NCI-H2107 treated with DMSO at 0.1 percent for 48 hours (cell line): ENCODE data around the gene ZFP91.
"Not testable (repeated sequence)": the region's sequence is repeated elsewhere in the genome, so short reads cannot be mapped to it uniquely, and the experiment has no call there.

ENCODE experiments used
- DNase-seq: peaks from one replicate; lab custom pipeline; 2025; ENCODE audit not compliant: unreplicated experiment; lab: John Stamatoyannopoulos, UW

ZFP91 gene, protein sequence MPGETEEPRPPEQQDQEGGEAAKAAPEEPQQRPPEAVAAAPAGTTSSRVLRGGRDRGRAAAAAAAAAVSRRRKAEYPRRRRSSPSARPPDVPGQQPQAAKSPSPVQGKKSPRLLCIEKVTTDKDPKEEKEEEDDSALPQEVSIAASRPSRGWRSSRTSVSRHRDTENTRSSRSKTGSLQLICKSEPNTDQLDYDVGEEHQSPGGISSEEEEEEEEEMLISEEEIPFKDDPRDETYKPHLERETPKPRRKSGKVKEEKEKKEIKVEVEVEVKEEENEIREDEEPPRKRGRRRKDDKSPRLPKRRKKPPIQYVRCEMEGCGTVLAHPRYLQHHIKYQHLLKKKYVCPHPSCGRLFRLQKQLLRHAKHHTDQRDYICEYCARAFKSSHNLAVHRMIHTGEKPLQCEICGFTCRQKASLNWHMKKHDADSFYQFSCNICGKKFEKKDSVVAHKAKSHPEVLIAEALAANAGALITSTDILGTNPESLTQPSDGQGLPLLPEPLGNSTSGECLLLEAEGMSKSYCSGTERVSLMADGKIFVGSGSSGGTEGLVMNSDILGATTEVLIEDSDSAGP

DNA sequence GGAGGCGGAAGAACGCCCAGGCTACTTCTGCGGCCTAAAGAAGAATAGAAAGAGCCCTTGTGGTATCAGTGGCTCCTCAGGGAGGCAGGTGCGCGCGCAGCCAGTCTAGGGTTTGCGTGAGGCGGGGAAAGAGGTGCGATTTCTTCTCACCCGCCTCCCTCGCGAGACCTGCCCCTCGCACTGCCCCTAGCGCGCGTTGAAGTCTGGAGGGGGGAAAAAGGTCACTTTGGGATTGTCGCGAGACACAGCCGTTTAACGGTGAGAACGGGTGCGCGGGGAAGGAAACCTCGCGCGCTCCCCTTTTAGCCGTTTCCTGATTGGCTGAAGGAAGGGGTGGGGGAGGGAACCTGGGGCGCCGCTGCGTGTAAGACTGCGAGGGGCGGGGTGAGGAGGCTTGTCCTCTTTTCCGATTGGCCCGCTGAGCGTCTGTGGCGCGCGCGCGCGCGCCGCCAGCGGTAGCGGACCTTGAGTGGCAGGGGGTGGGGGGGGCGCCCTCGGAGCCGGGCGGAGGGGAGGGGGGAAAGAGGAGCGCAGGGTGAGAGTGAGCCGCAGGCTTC is at the start of gene ZFP91:
Gene ZFP91 (plus strand): TSS at position 429 of the 557 bp plus-strand sequence. CDS start 219 bp downstream, outside the sequence.
- DNase-seq: peak; percentile 93

DNA sequence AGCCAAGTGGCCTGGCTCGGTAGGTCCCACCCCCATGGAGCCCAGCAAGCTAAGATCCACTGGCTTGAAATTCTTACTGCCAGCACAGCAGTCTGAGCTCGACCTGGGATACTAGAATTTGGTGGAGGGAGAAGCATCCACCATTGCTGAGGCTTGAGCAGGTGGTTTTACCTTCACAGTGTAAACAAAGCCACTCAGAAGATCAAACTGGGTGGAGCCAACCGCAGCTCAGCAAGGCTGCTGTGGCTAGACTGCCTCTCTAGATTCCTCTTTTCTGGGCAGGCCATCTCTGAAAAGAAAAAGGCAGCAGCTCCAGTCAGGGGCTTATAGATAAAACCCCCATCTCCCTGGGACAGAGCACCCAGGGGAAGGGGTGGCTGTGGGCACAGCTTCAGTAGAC is 48.6 kb upstream of the ZFP91 start:
- no peak for DNase-seq

DNA sequence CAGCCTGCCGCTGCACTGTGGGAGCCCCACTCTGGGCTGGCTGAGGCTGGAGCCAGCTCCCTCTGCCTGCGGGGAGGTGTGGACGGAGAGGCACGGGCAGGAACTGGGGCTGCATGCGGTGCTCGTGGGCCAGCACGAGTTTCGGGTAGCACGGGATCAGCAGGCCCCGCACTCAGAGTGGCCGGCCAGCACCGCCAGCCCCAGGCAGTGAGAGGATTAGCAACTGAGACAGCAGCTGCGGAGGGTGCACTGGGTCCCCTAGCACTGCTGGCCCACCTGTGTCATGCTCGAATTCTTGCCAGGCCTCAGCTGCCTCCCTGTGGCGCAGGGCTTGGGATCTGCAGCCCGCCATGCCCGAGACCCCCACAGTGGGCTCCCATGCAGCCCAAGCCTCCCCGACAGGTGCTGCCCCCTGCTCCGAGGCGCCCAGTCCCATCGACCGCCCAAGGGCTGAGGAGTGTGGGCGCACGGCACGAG is 47.0 kb upstream of the ZFP91 start:
- no peak for DNase-seq

DNA sequence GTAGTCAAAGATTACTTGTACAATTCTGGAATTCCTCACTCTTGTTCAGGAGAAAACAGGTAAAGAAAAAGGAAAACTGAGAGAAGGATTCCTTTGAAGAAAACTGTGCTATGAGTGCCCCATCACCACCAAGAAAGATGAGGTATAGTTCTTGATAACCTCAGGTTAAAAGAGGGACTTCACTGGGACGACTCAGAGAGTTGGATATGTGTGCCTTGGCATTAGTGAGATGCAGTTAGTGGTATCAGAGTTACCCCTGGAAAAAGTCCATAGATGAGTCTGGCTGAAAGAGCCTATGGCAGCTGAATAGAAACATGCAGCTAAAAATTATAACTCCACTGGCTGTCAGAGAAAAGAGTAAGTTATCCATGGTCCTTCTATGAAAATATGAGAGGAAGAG is 32.0 kb upstream of the ZFP91 start:
- DNase-seq: no peak

DNA sequence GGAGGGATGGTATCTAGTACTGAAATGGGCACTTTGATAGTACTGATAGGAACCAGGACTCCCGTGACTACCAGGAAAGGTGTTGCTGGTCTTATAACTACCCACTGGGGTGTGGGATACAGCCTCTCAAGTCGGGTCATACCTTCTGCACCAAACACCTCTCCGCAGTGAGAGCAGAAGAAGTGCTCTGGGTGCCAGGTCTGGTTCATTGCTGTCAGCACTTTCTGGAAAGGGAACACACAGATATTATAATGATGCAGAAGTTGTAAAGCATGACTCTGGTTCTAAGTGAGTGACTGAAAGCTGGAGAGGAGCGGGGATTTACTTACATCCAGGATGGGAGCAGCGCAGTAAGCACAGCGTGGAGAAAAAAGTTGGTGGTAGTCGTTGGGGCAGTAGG is 29.2 kb upstream of the ZFP91 start:
- DNase-seq: no peak

DNA sequence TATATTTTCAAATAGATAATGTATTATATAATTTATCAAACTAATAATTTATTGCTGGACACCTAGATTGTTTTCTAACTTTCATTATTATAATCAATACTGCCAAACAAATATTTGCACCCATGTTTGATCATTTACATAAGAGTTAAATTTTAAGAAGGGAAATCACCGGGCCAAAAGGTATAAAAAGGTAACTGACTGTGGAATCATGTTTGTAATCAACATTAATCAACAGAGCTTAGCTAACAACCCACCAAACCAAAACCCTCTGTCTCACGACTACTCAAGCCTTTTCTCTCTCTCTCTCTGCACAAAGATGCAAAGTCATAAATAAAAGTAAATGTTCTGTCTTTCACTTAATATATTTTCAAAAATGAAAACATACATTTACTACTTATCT is 18.0 kb upstream of the ZFP91 start:
- no peak for DNase-seq

DNA sequence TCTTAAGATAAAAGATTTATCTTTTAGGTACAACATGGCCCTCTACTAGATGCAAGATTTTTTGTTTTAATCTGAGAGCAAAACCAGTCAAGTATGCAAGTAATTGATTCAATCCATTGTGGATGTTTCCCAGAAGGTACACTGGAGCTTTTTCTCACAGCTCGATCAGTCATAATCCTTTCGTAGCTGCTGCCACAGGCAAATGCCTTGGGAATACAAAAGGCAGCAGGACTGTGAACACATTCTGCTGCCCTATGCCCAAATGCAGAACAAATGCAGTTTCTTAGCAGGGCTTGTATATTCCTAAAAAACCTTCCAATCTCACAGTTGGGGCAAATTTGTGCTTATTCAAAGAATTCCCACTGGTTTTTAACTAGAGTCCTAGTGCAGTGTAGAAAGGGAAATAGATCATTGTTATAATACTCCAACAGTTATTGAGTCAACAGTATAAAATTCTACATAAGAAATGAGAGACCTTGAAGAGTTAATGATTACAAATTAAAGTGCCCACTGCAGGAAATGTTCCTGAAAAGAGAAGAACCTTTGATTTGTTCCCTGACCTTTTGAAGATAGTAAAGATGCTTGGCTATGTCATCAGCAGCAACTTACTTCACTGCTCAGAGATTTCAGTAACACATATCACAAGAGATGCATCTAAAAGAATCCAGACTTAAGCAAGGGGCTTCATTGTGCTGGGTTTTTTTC is 17.3 kb upstream of the ZFP91 start:
- no peak for DNase-seq

DNA sequence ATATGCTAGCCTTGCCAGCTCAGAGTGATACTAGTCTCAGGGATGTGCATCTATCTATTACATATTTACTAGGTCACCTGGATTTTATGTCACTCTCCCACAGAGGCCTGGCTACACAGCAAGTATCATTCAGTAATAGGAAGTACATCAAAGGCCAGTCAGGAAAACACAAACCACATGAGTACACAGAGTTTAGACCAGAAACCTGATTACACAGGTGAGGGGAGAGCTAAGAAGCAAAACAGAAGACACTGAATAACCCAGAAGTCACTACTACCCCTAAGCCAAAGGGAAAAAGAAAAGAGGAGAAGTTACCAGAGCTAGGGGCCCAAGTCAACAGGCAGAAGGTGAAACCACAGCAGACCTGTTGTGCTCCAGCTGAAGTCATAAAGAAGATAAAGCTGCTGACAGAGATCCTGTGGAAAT is 16.5 kb upstream of the ZFP91 start:
- DNase-seq: no peak

DNA sequence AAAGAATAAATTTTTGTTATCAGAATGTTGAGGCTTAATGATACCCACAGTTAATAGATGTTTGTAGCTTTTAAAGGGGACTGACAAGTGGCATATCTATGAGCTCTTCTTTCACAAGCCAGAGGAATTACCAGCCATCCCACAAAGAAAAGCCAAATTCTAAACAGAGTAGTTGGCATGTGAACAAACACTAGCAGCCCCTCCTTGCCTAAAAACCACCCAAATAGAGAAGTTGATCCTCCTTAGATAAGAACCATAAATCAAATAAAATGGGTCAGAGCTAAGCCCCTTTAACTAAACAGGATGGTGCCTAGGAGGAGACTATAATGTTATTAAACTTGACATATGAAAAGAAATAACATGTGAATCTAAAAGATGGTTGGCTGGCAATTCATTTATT is 14.6 kb upstream of the ZFP91 start:
- no peak for DNase-seq

DNA sequence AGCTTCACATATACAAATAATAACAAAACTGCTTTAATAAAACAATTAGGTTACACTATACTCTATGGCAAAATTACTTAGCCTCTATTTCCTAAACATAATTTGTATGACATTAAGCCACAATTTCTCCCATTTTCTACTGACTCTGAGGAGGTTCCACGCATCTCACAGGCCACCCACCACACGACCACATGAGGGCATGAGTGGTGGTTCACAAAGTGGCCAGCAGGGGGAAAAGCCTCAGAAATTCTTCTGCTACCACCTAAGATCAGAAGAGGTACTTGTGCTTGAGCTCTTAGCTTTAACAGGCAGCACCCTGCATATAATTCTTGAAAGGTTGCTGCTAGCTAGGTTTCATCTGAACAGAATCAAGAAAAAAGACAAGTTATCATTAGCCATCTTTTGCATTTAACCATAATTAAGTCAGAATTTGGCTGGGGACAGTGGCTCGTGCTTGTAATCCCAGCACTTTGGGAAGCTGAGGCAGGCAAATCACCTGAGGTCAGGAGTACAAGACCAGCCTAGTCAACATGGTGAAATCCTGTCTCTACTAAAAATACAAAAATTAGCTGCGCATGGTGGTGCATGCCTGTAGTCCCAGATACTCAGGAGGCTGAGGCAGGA is 10.9 kb upstream of the ZFP91 start:
- peak; percentile 27 for DNase-seq

DNA sequence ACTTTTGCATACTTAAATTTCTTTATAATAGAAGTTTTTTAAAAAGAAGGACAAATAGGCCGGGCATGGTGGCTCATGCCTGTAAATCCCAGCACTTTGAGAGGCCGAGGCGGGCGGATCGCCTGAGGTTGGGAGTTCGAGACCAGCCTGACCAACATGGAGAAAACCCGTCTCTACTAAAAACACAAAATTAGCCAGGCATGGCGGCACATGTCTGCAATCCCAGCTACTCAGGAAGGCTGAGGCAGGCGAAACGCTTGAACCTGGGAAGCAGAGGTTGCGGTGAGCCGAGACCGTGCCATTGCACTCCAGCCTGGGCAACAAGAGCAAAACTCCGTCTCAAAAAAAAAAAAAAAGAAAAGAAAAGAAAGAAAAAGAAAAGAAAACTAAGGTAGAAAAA is 6.0 kb upstream of the ZFP91 start:
- not testable (repeated sequence) for DNase-seq

DNA sequence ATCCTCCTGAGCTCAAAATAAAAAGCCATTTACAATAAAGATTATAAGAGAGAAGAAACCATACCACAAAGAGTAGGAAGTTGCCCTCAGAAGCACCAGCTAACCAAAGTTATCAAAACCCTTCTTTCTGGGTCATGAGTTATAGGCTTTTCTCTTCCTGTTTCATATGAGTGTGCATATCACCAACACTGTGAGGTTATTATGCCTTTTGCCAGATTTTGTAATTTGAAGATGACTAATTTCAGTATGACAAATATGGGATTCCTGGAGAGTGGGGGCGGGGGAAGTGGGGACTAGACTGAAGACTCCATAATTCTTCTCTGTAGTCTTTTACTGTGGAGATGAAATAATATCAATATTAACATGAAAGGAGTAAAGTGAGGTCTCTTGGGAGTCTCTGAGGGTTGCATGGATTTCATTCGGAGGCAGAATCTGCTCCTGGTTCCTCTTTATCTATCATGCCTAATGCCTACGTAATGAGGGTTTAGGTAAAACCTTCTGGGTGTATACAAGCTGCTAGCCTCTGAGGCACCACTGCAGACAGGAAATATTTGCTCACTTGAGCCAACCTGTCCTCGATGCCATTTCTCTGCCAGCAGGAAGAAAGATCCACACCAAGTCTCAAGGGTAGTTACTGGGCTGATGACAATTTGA is 5.3 kb upstream of the ZFP91 start:
- DNase-seq: no peak

DNA sequence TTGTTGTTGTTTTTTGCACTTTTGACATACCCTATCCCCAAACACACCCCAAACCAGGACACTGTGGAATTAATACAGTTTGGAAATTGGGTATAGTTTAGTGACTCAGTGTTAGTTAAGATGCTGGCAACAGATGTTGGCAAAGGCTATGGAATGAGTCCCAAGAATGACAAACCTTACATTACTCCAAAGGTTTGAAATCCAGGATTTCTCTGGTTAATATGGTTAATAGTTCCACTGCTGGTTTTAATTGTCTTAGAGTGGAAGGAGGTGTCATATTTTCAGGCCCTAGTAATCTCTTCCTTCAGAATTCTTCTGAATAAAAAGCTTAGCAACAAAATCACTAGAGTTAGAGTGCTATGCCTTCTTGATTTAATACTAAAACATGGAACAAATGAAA is 4.0 kb upstream of the ZFP91 start:
- DNase-seq: no peak

DNA sequence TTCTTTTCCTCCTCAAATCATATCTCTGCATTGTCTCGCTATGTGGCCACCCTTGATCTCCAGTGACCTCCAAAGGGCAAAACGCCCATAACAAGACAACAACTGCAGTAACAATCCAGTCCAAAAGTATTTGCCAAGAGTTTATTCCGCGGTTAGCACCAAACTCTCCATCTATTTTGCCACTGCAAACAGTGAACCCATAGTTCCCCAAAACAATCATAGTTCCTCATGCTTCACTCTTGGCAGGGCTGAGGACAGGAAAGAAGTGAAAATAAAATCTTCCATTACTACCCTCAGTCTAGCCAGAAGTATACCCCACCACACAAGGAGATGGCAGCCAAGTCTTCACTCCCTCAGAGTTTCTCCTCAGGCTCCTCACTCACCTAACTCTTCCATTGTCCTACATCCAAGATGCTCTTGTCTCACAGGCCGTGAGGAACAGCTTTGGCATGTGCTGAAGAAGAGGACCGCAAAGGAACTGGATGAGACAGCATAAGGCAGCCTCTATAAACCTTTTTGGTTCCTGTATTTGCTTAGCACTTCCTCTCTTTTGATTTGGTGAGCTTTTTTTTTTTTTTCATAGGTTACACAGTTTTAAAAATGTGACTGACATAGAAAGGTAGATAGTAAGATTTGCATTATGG is 3.4 kb upstream of the ZFP91 start, which contains the start of gene LPXN:
Gene LPXN (minus strand): TSS at position 480 of the 644 bp plus-strand sequence. CDS start 84 bp downstream, at position 396.
- DNase-seq: no peak

DNA sequence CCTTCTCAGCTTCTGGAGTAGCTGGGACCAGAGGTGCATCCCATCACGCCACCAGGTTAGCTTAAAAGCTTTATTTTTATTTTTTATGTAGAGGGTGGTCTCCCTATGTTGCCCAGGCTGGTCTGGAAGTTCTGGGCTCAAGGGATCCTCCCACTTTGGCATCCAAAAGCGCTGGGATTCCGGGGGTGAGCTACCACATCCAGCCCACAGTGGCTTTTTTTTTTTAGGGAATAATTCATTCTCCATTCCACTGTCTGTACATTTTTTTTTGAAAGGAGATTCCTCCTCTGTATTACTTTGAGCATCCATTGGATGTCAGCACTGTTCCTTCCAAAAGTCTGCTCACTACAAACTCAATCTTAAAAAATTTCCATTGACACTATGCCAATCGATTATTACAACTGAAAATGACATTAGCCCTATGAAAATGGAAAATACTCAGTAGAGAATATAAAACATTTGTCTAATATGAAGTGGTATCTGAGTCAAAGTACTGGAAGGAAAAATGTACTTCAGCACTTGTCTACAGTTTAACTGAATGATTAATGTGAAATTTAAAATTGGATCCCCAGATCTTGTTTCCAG is 1.9 kb upstream of the ZFP91 start:
- DNase-seq: no peak

DNA sequence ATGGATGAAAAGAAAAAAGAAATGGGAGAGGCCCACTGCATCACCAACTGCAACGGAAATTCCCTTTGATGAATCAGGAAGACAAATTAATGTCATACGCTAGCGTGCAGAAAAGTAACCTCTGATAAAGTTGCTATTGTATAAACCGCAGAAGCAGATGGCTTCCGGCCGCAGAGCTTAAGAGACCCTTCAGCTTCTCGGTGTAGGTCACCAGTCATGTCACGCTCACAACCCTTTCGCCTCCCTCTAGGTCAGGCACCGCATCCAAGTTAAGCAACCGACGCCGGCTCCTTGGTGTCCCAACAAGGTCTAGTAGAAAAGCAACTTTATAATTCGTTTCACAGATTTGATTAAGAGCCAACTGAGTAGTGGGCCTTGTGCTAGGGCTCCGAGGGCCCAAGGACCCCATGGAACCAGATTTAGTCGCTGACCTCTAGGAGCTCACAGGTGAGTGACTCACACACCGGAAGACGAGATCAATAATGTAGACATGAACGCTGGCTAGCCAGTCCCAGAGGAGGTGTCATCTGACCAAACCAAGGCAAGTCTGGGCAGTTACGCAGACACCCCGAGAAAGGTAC is 1.2 kb upstream of the ZFP91 start:
- DNase-seq: peak; percentile 47

DNA sequence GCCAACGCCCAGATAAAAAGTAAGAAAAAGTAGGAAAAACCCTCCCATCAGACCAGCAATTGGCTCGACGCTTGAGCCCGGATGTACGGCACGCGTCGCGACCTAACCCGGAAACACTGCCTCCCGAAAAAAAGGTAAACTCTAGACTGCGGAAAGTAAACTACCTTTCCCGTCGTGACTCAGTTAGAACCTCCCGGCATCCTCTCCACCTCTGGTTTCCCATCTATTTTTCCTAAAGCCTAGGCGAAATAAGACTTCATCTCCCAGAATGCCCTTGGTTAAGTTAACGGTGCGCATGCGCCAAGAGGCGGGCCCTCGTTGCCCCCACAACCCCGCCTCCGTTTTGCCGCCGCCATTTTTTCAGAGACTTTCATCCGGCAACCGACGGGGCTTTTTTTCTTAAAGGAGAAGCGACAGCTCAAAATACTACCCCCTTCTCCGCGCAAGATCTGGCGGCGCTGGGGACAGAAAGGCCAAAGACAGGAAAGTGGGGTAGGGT is 678 bp upstream of the ZFP91 start:
- DNase-seq: peak; percentile 99

DNA sequence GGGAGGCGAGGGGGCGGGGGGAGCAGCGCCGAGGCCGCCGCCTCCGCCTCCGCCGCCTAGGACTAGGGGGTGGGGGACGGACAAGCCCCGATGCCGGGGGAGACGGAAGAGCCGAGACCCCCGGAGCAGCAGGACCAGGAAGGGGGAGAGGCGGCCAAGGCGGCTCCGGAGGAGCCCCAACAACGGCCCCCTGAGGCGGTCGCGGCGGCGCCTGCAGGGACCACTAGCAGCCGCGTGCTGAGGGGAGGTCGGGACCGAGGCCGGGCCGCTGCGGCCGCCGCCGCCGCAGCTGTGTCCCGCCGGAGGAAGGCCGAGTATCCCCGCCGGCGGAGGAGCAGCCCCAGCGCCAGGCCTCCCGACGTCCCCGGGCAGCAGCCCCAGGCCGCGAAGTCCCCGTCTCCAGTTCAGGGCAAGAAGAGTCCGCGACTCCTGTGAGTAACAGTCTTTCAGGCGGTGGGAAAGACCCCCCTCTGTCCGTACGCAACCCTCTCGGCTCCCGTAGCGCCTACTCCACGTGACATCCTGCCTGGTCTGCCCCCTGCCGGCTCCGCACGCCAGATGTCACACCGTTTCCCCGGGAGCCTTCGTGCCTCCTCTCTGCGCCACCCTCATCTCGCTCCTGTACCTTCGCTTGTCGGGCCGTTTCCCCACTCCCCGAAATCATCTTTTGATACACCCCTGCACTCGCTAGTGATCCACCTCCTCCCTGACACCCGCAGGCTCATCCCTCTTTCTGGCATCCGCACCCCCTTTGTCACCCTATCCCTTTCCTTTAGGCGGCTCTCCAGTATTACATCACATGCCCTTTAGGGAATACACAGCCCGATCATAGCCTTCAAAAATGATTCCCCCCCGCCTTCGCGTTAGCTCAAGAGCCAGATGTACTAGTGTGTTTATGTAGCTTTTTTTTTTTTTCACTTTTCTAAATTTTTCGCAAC is 598 bp downstream of the ZFP91 start:
- peak; percentile 86 for DNase-seq
